HepG2 (cell line): ENCODE results near the gene URI1. TPM values are rescaled to one million over a fixed set of nuclear protein-coding genes. Genes with fewer than 3 reads are reported as not detected.

Experiments used
- ATAC-seq: fragments of 200-7000 bp; cut with Tn5 transposase; 3 replicates; pipeline ENCODE4 v1.9.1; 2020; ENCODE audit warnings: mild to moderate bottlenecking, moderate library complexity
- BruUV-seq: library from RNA; stranded (reverse); fragments of 400-500 nt; replicated peaks from 2 replicates; lab custom pipeline; 2021; lab: Mats Ljungman, UMichigan
- CTCF ChIA-PET: fragments of 300-600 bp; formaldehyde crosslinking; extraction: SDS; loops from one replicate; lab custom pipeline; 2021; ENCODE audit warnings: low total read pairs, inconsistent platforms, low intra/inter-chr PET ratio; lab: Yijun Ruan, JAX
- POLR2A ChIA-PET: fragments of 350-600 bp; sonication (Branson Sonifier 250); formaldehyde crosslinking; loops from one replicate; lab custom pipeline; 2020; ENCODE audit warnings: antibody characterized with exemption, inconsistent platforms; lab: Yijun Ruan, JAX
- DNase-seq: peaks from one replicate; pipeline ENCODE4 v3.0.0-alpha.2; 2015; ENCODE audit warnings: low spot score
- FAIRE-seq: peaks from 3 replicates; lab custom pipeline; 2011; peaks lifted over from hg19 to GRCh38; lab: Jason Lieb, UNC
- H2AFZ ChIP-seq: one replicate; pipeline ENCODE4 v1.6.1; 2011; ENCODE audit warnings: low read length, inconsistent platforms
- H3K27ac ChIP-seq: fragments of 300-600 bp; 3 replicates; pipeline ENCODE4 v1.8.0; 2011; ENCODE audit warnings: mixed run types, mild to moderate bottlenecking, mixed read lengths, low read length, inconsistent platforms; ENCODE audit not compliant: insufficient read depth; ENCODE audit errors: extremely low read length
- H3K27me3 ChIP-seq, 2 experiments: fragments of 200-600 bp in 1 of 2; 2 replicates in 1 of 2; 3 replicates in 1 of 2; pipeline versions ENCODE4 v1.6.0 to v1.8.0; 2011; ENCODE audit warnings: low read length in 2 of 2, mild to moderate bottlenecking in 2 of 2, moderate library complexity in 2 of 2, inconsistent platforms in 1 of 2; ENCODE audit not compliant: insufficient read depth in 2 of 2, control insufficient read depth in 1 of 2
- H3K36me3 ChIP-seq, 2 experiments: fragments of 200-600 bp in 1 of 2; replicated peaks in 1 of 2; 2 replicates in 1 of 2; 3 replicates in 1 of 2; pipeline versions ENCODE4 v1.5.1 to v1.8.0; 2011; ENCODE audit warnings: low read length in 2 of 2, inconsistent platforms in 1 of 2; ENCODE audit not compliant: insufficient read depth in 2 of 2, control insufficient read depth in 1 of 2
- H3K4me1 ChIP-seq: 2 replicates; pipeline ENCODE4 v1.5.1; 2012; ENCODE audit warnings: low read length, inconsistent platforms; ENCODE audit not compliant: insufficient read depth
- H3K4me2 ChIP-seq: 2 replicates; pipeline ENCODE4 v1.6.0; 2011; ENCODE audit warnings: low read depth, low read length, inconsistent platforms
- H3K4me3 ChIP-seq, 3 experiments: fragments of 200-600 bp in 1 of 3; sonication (generic), shearing (Covaris generic) in 1 of 3; replicated peaks in 1 of 3; 2 replicates each; pipeline ENCODE4 v1.5.1; 2011 to 2016; ENCODE audit warnings: low read length in 3 of 3, inconsistent platforms in 2 of 3, low read depth in 2 of 3, mild to moderate bottlenecking in 2 of 3, control low read depth in 1 of 3, mixed read lengths in 1 of 3; ENCODE audit not compliant: insufficient read depth in 1 of 3
- H3K79me2 ChIP-seq: one replicate; pipeline ENCODE4 v1.6.1; 2011; ENCODE audit warnings: low read length, inconsistent platforms; ENCODE audit not compliant: insufficient read depth
- H3K9ac ChIP-seq: 2 replicates; pipeline ENCODE4 v1.6.0; 2011; ENCODE audit warnings: mild to moderate bottlenecking, low read depth, low read length, inconsistent platforms; ENCODE audit not compliant: insufficient read depth
- H3K9me3 ChIP-seq: 2 replicates; pipeline ENCODE4 v1.5.1; 2012; ENCODE audit warnings: mild to moderate bottlenecking, low read length
- H4K20me1 ChIP-seq: 2 replicates; pipeline ENCODE4 v1.6.0; 2011; ENCODE audit warnings: inconsistent platforms, mild to moderate bottlenecking, low read length, moderate library complexity; ENCODE audit not compliant: insufficient read depth
- ARNT2 ChIP-seq: sonication (generic); formaldehyde crosslinking; IDR thresholded peaks from 2 replicates; pipeline ENCODE4 v1.8.0; 2022; ENCODE audit warnings: mild to moderate bottlenecking, low read depth, missing genetic modification reagents, moderate library complexity
- CENPT ChIP-seq: sonication (generic); formaldehyde crosslinking; IDR thresholded peaks from 2 replicates; pipeline ENCODE4 v1.8.0; 2022; ENCODE audit warnings: low read depth, mild to moderate bottlenecking, moderate library complexity, missing genetic modification reagents
- GABPB1 ChIP-seq: IDR thresholded peaks from 2 replicates; pipeline ENCODE4 v1.6.1; 2016; ENCODE audit warnings: mild to moderate bottlenecking, missing genetic modification reagents, moderate library complexity, missing compliant biosample characterization
- MIER3 ChIP-seq: IDR thresholded peaks from 2 replicates; pipeline ENCODE4 v1.6.1; 2016; ENCODE audit warnings: missing compliant biosample characterization, borderline replicate concordance
- SRY ChIP-seq: sonication (generic); formaldehyde crosslinking; IDR thresholded peaks from 2 replicates; pipeline ENCODE4 v1.8.0; 2022; ENCODE audit warnings: mild to moderate bottlenecking, missing genetic modification reagents
- THYN1 ChIP-seq: sonication (generic); formaldehyde crosslinking; IDR thresholded peaks from 2 replicates; pipeline ENCODE4 v1.8.1; 2023; ENCODE audit warnings: low read depth, mild to moderate bottlenecking, moderate library complexity, missing genetic modification reagents, borderline replicate concordance
- ZFP1 ChIP-seq: IDR thresholded peaks from 2 replicates; pipeline ENCODE4 v1.6.1; 2016
- ZNF747 ChIP-seq: sonication (generic); formaldehyde crosslinking; IDR thresholded peaks from 2 replicates; pipeline ENCODE4 v1.8.1; 2023; ENCODE audit warnings: missing genetic modification reagents, mild to moderate bottlenecking, borderline replicate concordance
- ZNF772 ChIP-seq: sonication (generic); formaldehyde crosslinking; IDR thresholded peaks from 2 replicates; pipeline ENCODE4 v1.5.0; 2020; ENCODE audit warnings: mild to moderate bottlenecking, missing genetic modification reagents
- ZNF839 ChIP-seq: sonication (generic); formaldehyde crosslinking; IDR thresholded peaks from 2 replicates; pipeline ENCODE4 v1.4.0; 2020; ENCODE audit warnings: missing genetic modification reagents, mild to moderate bottlenecking, borderline replicate concordance
- WGBS: methylation state at CpG from one replicate; pipeline ENCODE4 v1.1.6; 2017; ENCODE audit warnings: low lambda C conversion rate; 5-methylcytosine and 5-hydroxymethylcytosine counted together
- in situ Hi-C: cut with HindIII; loops from 2 replicates; pipeline ENCODE4 v1.10.0; 2017; ENCODE audit warnings: low pct_unique_long_range_greater_than_20kb; ENCODE audit not compliant: extremely low pct_ligation_motif_present
- intact Hi-C: fragments of 100-400 bp; cut with micrococcal nuclease; formaldehyde crosslinking; loops from one replicate; pipeline ENCODE4 v1.10.0; 2022; ENCODE audit not compliant: unreplicated experiment
- polyA plus RNA-seq, 8 experiments: library from polyadenylated mRNA; depleted of rRNA in 3 of 8; stranded (reverse) in 7 of 8; unstranded in 1 of 8; fragments of >200 nt; fragmentation: Illumina TruSeq in 4 of 8; extraction: Trizol in 4 of 8; gene quantifications; 2 replicates each; pipeline versions ENCODE4 v1.2.1 to v1.2.3, GENCODE V29; 2011 to 2016; ENCODE audit warnings: low read depth in 4 of 8, missing spikeins in 1 of 8, mixed read lengths in 1 of 8; ENCODE audit not compliant: insufficient read depth in 1 of 8
- total RNA-seq, 5 experiments: library from RNA; depleted of rRNA; stranded (reverse); fragments of >200 nt; fragmentation: Illumina TruSeq; extraction: Trizol; gene quantifications; 2 replicates each; pipeline ENCODE4 v1.2.3, GENCODE V29; 2016; ENCODE audit warnings: low read depth in 1 of 5
- TF ChIP-seq, protein P1 (sequence below): sonication (generic); formaldehyde crosslinking; IDR thresholded peaks from 2 replicates; pipeline ENCODE4 v1.5.0; 2020; ENCODE audit warnings: mild to moderate bottlenecking, missing genetic modification reagents
- TF ChIP-seq, protein P2 (sequence below): sonication (generic); formaldehyde crosslinking; IDR thresholded peaks from 2 replicates; pipeline ENCODE4 v1.4.0; 2020; ENCODE audit warnings: missing genetic modification reagents
- TF ChIP-seq, protein P3 (sequence below): sonication (generic); formaldehyde crosslinking; IDR thresholded peaks from 2 replicates; pipeline ENCODE4 v1.8.0; 2022; ENCODE audit warnings: missing genetic modification reagents, mild to moderate bottlenecking, inconsistent platforms, borderline replicate concordance
- TF ChIP-seq, protein P4 (sequence below): sonication (generic); formaldehyde crosslinking; IDR thresholded peaks from 2 replicates; pipeline ENCODE4 v1.4.0; 2020; ENCODE audit warnings: missing genetic modification reagents

URI1 gene
- total and polyA plus RNA-seq, 2 of the 13 experiments (the other 11 are each of a cell fraction or from before 2014, with no cell fraction given): 43.6 to 67.9 TPM

DNA sequence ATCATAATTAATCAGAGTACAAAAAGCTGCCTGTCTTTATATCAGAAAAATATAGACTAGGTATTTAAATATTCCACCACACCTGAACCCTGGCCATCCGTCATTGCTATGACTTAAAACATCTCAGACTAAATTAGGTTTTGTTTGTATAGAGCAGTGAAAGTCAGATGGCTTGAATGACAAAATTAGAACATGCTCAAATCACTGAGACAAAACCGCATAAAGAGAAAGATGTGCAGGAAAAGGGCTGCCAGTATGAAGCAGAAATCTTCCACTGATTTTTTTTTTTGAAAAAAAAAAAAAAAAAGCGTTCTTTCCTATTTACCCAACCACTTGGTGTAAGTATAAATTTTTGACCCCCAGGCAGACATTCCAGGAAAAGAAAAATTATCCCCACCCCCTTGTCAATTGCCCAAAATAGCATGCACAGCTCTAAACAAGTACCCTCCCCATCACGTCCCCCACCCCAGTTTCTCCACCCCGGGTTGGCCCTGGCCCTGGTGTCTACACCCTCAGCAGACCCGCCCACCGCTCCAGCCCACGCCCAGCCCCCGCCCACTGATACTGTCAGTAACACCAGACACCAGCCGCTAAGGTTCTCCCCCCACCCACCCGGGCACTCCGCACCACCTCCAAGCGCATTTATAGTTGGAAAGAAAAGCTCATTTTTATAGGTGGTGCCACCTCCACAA, 118.6 kb downstream of the URI1 start:
- peaks cover 15% of the 10 kb centered on the region for H3K4me1 ChIP-seq
- H3K9me3 ChIP-seq: no peaks in the 10 kb centered on the region
- BruUV-seq: no TSS peak
- no peak overlapping the region for H3K4me3 ChIP-seq
- no peaks in the 10 kb centered on the region for H3K79me2 ChIP-seq
- ATAC-seq (no peak), FAIRE-seq (no peak), DNase-seq (no peak)
- no peak overlapping the region for H2AFZ ChIP-seq
- H3K9ac ChIP-seq: no peak overlapping the region
- no peaks in the 10 kb centered on the region; a peak in 2 of 5 replicates for H3K27me3 ChIP-seq
- intact Hi-C loops (no loop called here), in situ Hi-C loops (no loop called here)
- POLR2A ChIA-PET: no interaction called here
- CTCF ChIA-PET: no interaction called here
- H4K20me1 ChIP-seq: no peaks in the 10 kb centered on the region
- 56% methylated on average over 9 of the region's 13 CpGs for WGBS
- TF ChIP-seq ZFP1 (CRISPR knock-in tag) (no peak), SRY (CRISPR knock-in tag) (no peak), CENPT (CRISPR knock-in tag) (no peak), MIER3 (CRISPR knock-in tag) (no peak), ARNT2 (CRISPR knock-in tag) (no peak), GABPB1 (CRISPR knock-in tag) (no peak), ZNF839 (CRISPR knock-in tag) (no peak), THYN1 (CRISPR knock-in tag) (no peak), ZNF747 (CRISPR knock-in tag) (no peak), ZNF772 (CRISPR knock-in tag) (no peak)
- TF ChIP-seq, protein P1, sequence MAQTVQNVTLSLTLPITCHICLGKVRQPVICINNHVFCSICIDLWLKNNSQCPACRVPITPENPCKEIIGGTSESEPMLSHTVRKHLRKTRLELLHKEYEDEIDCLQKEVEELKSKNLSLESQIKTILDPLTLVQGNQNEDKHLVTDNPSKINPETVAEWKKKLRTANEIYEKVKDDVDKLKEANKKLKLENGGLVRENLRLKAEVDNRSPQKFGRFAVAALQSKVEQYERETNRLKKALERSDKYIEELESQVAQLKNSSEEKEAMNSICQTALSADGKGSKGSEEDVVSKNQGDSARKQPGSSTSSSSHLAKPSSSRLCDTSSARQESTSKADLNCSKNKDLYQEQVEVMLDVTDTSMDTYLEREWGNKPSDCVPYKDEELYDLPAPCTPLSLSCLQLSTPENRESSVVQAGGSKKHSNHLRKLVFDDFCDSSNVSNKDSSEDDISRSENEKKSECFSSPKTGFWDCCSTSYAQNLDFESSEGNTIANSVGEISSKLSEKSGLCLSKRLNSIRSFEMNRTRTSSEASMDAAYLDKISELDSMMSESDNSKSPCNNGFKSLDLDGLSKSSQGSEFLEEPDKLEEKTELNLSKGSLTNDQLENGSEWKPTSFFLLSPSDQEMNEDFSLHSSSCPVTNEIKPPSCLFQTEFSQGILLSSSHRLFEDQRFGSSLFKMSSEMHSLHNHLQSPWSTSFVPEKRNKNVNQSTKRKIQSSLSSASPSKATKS (CRISPR knock-in tag): no peak
- TF ChIP-seq, protein P2, sequence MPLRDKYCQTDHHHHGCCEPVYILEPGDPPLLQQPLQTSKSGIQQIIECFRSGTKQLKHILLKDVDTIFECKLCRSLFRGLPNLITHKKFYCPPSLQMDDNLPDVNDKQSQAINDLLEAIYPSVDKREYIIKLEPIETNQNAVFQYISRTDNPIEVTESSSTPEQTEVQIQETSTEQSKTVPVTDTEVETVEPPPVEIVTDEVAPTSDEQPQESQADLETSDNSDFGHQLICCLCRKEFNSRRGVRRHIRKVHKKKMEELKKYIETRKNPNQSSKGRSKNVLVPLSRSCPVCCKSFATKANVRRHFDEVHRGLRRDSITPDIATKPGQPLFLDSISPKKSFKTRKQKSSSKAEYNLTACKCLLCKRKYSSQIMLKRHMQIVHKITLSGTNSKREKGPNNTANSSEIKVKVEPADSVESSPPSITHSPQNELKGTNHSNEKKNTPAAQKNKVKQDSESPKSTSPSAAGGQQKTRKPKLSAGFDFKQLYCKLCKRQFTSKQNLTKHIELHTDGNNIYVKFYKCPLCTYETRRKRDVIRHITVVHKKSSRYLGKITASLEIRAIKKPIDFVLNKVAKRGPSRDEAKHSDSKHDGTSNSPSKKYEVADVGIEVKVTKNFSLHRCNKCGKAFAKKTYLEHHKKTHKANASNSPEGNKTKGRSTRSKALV (CRISPR knock-in tag): no peak
- TF ChIP-seq, protein P3, sequence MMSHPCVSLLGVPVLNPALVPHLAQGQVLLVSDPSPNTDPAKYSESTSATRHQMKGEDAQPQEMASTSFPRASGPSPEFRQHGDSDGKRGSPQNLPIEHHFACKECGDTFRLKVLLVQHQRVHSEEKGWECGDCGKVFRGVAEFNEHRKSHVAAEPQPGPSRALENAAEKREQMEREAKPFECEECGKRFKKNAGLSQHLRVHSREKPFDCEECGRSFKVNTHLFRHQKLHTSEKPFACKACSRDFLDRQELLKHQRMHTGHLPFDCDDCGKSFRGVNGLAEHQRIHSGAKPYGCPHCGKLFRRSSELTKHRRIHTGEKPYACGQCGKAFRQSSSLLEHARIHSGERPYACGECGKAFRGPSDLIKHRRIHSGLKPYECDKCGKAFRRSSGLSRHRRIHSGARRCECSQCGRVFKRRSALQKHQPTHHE (CRISPR knock-in tag): no peak
- TF ChIP-seq, protein P4, sequence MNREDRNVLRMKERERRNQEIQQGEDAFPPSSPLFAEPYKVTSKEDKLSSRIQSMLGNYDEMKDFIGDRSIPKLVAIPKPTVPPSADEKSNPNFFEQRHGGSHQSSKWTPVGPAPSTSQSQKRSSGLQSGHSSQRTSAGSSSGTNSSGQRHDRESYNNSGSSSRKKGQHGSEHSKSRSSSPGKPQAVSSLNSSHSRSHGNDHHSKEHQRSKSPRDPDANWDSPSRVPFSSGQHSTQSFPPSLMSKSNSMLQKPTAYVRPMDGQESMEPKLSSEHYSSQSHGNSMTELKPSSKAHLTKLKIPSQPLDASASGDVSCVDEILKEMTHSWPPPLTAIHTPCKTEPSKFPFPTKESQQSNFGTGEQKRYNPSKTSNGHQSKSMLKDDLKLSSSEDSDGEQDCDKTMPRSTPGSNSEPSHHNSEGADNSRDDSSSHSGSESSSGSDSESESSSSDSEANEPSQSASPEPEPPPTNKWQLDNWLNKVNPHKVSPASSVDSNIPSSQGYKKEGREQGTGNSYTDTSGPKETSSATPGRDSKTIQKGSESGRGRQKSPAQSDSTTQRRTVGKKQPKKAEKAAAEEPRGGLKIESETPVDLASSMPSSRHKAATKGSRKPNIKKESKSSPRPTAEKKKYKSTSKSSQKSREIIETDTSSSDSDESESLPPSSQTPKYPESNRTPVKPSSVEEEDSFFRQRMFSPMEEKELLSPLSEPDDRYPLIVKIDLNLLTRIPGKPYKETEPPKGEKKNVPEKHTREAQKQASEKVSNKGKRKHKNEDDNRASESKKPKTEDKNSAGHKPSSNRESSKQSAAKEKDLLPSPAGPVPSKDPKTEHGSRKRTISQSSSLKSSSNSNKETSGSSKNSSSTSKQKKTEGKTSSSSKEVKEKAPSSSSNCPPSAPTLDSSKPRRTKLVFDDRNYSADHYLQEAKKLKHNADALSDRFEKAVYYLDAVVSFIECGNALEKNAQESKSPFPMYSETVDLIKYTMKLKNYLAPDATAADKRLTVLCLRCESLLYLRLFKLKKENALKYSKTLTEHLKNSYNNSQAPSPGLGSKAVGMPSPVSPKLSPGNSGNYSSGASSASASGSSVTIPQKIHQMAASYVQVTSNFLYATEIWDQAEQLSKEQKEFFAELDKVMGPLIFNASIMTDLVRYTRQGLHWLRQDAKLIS (CRISPR knock-in tag): no peak
- H3K4me2 ChIP-seq: no peak overlapping the region
- no peak overlapping the region for H3K27ac ChIP-seq
- H3K36me3 ChIP-seq: no peaks in the 10 kb centered on the region
